GM19395 (cell line): ENCODE measurements around the gene ZNG1A.
A peak's percentile ranks its signal among the peaks of the same experiment; 100 is the strongest.
"Not testable (repeated sequence)": the region's sequence is repeated elsewhere in the genome, so short reads cannot be mapped to it uniquely, and the experiment has no call there.

Source experiments
- ATAC-seq: cut with Tn5 transposase; IDR thresholded peaks from one replicate; pipeline ENCODE4 v1.9.1; 2021; ENCODE audit warnings: mild to moderate bottlenecking, moderate library complexity; ENCODE audit not compliant: unreplicated experiment

The ZNG1A gene

DNA sequence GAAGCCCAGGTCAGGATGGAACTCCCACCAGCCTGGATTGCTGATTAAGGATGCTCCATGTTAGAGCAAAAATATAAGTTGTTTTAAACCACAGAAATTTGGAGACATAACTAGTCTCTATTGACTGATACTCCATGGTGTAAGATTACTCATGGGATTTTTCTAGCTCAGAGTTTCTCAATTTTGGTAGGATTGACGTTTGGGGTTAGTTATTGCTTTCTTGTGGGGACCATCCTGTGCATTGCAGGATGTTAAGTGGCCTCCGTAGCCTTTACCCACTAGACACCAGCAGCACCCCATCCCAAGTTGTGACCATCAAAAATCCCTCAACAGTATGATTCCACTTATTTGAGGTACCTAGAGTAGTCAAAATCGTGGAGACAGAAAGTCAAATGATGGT, 80.1 kb downstream of the ZNG1A start:
- ATAC-seq: not testable (repeated sequence)

DNA sequence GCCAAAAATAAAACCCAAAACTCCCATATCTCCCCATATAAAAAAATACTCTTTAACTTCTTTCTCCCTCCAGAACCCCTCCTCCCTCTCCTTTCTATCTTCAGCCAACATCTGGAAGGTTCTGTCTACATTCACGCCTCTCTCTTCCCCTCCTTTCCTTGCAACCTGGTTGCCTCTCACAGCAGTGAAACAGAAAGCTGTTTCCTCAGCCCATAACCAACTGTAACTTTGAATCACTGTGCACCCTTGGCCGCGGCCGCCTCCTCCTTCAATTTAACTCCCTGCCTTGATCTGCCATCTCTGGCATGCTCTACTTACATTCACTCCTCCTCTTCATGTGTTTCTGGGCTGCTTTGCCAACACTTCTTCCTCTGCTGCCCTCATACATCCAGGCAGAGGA, 83.9 kb downstream of the ZNG1A start:
- not testable (repeated sequence) for ATAC-seq

DNA sequence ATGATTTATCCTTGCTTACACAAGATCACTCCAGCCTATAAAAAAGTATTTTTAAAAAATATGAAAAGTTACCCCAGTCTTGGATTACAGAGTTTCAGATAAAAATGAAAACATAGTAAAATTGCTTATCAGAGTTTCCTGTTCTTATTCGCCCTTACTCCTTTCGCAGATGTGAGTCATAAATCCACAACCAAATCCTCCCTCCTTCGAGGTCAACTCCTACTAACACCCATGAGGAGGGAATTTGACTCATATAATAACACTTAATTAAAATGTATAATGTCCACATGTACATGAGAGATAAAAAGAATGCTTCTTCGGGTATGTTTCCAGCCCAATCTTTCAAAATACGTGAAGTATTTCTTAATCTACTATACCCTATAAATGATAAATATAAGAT, 84.5 kb downstream of the ZNG1A start:
- ATAC-seq: not testable (repeated sequence)

DNA sequence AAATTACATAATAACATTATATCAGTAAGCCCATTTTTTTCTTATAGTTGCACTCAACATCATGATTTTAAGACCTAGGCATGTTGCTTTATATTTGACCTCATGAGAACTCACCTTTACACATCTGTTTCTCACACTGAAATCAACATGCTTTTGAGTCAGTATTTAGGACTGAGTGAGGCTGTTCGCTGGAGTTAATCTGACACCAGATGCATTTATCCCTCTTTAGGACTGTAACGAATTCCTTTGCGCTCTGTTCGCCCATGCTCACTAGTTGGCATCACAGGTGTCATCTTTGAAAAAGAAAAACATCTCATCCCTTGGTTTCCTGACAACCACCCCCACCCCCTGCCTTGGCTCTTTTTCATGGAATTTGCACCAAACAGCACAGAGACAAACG, 84.9 kb downstream of the ZNG1A start:
- not testable (repeated sequence) for ATAC-seq

DNA sequence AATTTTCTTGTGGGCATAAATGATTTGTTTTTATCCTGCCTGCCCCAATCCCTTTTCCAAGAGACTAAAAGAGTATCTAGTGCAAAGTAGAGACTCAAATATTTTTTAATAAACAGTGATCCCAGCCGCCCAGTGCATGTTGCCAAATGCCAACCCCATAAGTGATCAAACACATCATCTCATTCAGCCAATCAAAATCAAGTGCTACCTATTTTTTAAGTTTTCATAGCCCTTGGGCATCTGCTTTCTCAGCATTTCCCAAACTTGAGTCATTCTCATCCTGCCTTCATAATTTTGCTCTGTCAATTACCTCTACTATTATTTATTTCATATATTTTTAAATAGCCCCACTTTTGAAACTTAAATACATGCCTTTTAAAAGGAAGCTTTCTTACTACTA, 88.0 kb downstream of the ZNG1A start:
- not testable (repeated sequence) for ATAC-seq

DNA sequence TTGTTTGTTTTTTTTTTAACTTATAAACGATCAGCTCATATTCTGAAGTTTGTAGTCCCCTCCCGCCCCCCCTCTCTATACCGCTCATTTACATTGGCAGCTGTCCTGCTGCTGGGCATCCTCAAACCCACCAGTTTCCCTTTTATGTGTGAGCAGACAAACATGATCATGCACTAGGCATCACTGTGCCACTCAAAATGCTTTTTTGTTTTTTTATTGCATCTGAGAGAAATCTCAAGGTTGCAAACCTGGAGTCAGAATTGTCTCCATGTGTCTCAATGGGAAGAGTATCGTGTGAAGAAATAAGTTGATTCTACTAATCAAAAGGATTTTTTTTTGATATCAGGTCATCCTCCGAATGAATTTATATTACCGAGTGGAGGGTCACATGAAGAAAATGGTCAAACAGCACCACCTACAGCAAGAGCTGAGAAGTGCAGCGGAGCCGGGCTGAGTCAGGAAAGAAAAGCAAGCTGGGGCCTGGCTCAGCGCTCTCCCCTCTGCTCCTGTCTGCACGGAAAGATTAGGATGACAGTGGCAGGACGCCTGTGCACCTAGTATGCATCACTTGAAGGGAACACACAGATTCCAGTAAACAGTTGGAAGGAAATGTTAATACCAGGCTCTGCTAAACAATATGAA, 90.3 kb downstream of the ZNG1A start:
- ATAC-seq: peak; percentile 86

DNA sequence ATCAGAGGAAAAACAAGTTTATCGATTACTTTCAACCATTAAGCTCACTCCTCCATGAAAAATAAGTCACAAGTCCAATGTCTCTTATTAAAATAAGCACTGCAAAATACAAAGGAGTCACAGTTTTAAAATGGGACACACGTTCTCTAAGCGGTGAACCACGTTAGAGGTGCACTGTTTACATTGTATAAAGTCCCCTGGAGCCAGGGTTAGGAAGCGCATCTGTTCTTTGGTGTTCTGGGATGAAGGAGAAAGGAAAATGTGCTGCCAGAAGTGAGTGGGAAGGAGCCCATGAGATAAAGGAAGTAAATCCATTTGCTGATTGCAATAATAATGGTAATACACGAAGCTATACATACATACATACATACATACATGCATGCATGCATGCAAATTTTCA, 91.0 kb downstream of the ZNG1A start:
- not testable (repeated sequence) for ATAC-seq

DNA sequence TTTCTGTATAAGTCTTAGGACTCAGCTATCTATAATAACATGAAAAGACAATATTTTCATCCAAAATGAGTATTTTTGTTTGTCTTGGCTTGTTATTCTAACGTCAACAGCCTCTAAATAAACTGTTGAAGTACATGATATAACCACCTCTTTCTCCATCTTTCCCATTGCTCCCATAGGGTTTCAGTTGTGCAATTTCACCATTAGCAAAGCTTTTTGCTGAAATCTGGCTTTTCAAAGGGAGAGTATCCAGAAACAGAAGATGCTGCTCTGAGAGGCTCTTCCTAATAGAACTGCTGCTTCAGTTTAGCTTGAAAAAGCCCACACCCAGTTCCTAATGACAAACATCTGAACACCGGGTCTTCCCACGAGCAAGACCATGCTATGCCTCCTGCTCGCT, 91.8 kb downstream of the ZNG1A start:
- not testable (repeated sequence) for ATAC-seq

DNA sequence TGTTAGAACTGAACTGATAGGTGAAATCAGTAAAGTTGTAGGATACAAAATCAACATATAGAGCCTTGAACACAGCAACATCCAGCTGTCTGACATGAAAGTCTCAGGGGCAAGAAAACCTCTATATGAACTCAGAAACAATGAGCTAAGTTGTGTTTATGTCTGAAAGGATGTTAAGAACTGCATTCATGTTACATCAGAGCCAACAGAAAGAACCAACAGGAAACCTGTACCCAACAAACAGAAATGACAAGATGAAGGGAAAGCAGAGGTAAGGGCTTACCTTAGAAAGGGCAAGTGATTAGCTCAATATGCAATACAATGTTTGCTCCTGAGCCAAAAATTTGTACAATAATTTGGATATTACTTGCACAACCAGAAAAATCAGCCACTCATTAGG, 92.2 kb downstream of the ZNG1A start:
- not testable (repeated sequence) for ATAC-seq

DNA sequence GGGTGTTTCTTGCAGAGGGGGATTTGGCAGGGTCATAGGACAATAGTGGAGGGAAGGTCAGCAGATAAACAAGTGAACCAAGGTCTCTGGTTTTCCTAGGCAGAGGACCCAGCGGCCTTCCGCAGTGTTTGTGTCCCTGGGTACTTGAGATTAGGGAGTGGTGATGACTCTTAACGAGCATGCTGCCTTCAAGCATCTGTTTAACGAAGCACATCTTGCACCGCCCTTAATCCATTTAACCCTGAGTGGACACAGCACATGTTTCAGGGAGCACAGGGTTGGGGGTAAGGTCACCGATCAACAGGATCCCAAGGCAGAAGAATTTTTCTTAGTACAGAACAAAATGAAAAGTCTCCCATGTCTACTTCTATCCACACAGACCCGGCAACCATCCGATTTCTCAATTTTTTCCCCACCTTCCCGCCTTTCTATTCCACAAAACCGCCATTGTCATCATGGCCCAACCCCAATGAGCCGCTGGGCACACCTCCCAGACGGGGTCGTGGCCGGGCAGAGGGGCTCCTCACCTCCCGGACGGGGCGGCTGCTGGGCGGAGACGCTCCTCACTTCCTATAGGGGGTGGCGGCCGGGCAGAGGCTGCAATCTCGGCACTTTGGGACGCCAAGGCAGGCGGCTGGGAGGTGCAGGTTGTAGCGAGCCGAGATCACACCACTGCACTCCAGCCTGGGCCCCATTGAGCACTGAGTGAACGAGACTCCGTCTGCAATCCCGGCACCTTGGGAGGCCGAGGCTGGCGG, 95.7 kb downstream of the ZNG1A start:
- ATAC-seq: not testable (repeated sequence)

DNA sequence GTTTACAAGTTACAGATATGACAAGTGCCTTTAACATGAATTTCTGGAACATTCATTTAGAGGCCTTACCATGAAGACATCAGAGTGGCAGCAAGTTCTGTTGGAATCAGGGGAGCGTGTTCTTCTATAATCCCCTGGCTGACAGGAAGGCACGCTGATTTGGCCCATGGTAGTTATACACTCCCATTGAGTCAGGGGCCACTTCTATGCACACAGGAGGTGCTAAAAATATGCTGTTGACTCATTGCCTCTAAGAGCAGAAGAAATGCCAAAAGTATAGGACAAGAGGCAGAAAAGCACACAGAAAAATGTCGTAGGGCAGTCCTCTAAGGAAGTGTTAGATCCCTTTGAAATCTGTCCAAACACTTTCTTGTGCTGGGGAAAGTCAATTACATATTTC, 100.5 kb downstream of the ZNG1A start:
- not testable (repeated sequence) for ATAC-seq

DNA sequence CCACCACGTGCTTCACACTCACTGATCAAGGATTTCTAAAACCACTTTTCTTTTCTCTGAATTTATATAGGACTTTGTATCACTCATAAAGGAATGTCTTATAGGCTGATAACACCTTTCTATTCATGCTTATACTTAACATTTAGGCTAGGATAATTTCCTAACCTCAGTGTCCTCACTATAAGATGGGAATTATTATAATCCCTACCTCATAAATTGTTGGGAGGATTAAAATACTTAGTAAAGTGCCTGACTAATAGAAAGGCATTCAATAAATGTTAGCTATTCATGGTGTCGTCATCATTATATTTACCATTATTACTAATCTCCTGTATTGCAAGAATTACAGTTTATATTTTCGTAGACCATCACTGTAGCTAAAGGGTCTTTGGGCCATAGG, 102.5 kb downstream of the ZNG1A start:
- ATAC-seq: not testable (repeated sequence)

DNA sequence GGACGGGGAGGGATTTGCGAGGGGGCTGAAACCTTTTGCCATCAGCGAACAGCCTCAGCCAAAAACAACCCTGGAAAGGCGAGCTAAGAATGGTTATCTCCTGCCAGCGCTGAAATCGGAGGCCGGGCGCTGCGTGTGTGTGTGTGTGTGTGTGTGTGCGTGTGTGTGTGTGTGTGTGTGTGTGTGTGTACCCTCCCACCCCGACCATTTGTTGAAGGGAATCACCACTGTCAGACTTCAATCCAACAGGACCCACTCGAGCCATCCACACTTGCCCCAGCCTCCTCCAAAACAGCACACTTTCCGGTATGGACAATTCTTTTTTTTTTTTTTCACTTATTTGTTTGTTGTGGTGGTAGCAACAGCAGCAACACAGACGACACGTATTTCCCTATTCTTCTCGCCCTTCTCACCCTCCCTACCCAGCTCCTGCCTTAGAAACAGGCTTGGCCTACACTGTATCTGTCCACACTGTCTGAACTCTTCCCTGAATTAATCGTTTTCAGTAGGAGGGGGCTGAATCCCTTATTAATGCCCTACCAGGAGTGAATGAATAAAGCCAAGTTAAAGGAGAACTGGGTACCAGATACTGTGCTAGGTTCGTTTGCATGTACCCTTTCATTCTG, 104.8 kb downstream of the ZNG1A start:
- not testable (repeated sequence) for ATAC-seq

DNA sequence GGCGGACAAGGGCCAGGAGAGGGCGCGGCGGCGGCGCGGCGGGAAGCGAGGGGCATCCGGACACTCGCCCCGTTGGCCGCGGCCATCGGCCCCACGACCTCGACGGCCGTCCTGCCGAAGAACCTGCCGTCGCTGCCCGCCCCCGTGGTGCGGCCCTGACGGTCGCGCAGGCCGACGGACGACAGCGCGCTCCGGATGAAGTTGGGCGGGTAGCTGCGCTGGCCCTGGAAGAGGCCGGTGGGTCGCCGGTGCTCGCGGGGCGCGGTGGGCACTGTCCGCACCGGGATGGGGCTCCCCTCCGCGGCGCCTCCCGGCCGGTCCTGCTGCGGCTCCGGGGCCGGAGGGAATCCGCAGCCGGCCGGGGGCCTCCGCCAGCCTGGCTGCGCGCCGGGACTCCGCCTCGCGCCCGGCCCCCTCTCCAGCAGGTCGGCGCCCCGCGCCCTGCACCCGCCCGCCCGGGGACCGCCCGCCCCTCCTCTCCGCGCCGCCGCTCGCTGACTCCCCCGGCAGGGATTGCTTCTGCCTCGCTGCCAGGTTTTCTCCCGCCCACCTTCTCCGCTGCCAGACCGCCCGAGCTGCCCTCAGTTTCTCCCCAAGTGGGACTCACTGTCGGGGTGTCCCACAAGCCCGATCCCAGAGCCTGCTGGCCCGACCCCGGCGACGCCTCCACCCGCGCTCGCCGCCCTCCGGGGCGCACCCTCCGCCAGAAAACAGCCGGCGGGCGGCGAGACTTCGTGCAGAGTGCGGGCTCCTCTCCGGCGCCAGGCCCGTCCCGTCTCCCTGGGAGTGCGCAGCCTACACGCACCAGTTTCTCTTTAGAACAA, 105.6 kb downstream of the ZNG1A start:
- ATAC-seq: not testable (repeated sequence)
